Measurements from ENCODE around the gene CES2. TPM values are rescaled to one million over a fixed set of nuclear protein-coding genes. Genes with fewer than 3 reads are reported as not detected.

The CES2 gene
- total and polyA plus RNA-seq, 2 experiments from 2014 or later = 52.8 to 72.8 TPM

DNA sequence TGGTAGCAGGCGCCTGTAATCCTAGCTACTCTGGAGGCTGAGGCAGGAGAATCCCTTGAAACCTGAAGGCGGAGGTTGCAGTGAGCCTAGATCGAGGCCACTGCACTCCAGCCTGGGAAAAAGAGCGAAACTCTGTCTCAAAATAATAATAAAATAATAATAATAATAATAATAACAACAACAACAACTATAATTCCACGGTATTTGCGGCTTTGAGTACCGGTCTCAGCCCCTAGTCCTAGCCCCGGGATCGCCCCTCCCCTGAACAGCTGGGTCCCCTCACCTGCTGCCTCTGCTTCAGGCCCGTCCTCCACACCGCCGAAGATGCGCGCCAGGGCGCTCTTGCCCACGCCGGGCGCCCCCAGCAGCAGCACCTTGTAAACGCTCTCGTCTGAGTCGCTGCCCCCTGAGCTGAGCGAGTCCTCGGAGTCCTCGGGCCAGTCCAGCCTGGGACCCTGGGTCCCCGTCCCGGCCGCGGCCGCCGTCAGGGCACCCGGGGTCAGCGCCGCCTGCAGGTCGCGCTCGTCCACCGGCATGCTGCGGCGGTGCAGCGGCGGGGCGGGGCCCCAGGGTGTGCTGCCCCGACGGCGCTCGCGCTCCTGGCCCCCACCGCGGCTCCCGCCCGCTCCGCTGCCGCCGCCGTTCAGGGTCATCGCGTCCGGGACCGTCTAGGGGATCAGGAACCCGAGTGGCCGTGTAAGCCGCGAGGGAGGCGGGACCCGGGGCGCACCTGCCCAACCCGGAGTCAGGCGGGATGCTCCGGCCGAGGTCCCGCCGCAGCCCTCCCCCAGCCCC, 10.6 kb upstream of the CES2 start:
- no peaks in the 10 kb centered on the region for H3K9me2 ChIP-seq (replicated peaks; ENCODE audit: insufficient read depth)
- peaks cover 24% of the 10 kb centered on the region for H3K27me3 ChIP-seq
- H3K36me3 ChIP-seq (replicated peaks; ENCODE audit: insufficient read depth, low read depth) = no peaks in the 10 kb centered on the region
- H4K20me1 ChIP-seq (ENCODE audit: insufficient read depth, poor library complexity, severe bottlenecking) = no peaks in the 10 kb centered on the region
- H2AFZ ChIP-seq = peak overlapping the region; percentile 66
- peaks cover 3% of the 10 kb centered on the region for H3K4me1 ChIP-seq (ENCODE audit: insufficient read depth)
- no peak overlapping the region for H3K4me3 ChIP-seq
- 11% methylated on average over 63 of the region's 72 CpGs for WGBS (ENCODE audit: low lambda C conversion rate, missing lambda C conversion rate)
- no peak overlapping the region for H3K27ac ChIP-seq
- no peak for TF ChIP-seq EZH2phosphoT487 (IDR thresholded peaks at IDR 0.05; ENCODE audit: low read depth, severe bottlenecking, unreplicated experiment)
- TF ChIP-seq, protein P1, sequence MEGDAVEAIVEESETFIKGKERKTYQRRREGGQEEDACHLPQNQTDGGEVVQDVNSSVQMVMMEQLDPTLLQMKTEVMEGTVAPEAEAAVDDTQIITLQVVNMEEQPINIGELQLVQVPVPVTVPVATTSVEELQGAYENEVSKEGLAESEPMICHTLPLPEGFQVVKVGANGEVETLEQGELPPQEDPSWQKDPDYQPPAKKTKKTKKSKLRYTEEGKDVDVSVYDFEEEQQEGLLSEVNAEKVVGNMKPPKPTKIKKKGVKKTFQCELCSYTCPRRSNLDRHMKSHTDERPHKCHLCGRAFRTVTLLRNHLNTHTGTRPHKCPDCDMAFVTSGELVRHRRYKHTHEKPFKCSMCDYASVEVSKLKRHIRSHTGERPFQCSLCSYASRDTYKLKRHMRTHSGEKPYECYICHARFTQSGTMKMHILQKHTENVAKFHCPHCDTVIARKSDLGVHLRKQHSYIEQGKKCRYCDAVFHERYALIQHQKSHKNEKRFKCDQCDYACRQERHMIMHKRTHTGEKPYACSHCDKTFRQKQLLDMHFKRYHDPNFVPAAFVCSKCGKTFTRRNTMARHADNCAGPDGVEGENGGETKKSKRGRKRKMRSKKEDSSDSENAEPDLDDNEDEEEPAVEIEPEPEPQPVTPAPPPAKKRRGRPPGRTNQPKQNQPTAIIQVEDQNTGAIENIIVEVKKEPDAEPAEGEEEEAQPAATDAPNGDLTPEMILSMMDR (IDR thresholded peaks at IDR 0.05; ENCODE audit: poor library complexity) = peak; percentile 38
- no peaks in the 10 kb centered on the region for H3K9me3 ChIP-seq (ENCODE audit: low read depth)
- DNase-seq (ENCODE audit: low spot score) = peak; percentile 75
- H3K79me2 ChIP-seq = no peaks in the 10 kb centered on the region
- peak overlapping the region; percentile 96 for H3K4me2 ChIP-seq

DNA sequence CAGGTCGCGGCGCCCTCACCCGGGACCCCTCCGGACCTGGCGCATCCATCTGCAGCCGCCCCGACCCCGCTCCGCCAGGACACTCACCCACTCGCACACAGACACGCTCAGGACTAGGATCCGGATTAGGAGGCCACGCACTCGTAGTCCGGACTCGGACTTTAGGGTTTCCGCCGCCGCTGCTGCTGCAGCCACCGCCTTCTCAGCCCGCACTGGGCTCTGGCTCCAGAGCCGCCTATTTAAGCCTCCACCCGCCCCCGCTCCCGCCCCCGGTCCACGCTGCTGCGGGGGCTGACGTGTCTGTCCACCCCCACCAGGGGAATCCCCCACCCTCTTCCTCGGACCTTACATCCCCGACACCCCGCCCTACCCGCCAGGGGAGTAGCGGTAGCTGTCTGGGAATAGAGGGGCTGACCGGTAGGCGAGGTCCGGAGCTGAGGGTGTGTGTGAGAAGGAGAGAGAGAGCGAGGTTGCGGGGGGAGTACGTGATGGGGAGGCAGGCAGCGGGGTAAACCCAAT, 9.9 kb upstream of the CES2 start, which contains the start of gene RRAD:
Gene RRAD, minus strand, starts transcription at position 214 of the 519 bp plus-strand sequence. CDS start 356 bp downstream, outside the sequence.
- no peaks in the 10 kb centered on the region for H3K9me3 ChIP-seq (ENCODE audit: low read depth)
- peaks cover 3% of the 10 kb centered on the region for H3K4me1 ChIP-seq (ENCODE audit: insufficient read depth)
- DNase-seq (ENCODE audit: low spot score) = peak; percentile 48
- H3K4me2 ChIP-seq = peak within 1 kb of the TSS; percentile 96
- no peak within 1 kb of the TSS for H3K27ac ChIP-seq
- H3K79me2 ChIP-seq = no peaks in the 10 kb centered on the region
- H2AFZ ChIP-seq = peak within 1 kb of the TSS; percentile 66
- H4K20me1 ChIP-seq (ENCODE audit: insufficient read depth, poor library complexity, severe bottlenecking) = no peaks in the 10 kb centered on the region
- TF ChIP-seq, protein P1 (IDR thresholded peaks at IDR 0.05; ENCODE audit: poor library complexity) = no peak
- peak; percentile 33 for TF ChIP-seq EZH2phosphoT487 (IDR thresholded peaks at IDR 0.05; ENCODE audit: low read depth, severe bottlenecking, unreplicated experiment)
- peak; percentile 96 for TF ChIP-seq EZH2 (IDR thresholded peaks at IDR 0.05; ENCODE audit: borderline replicate concordance)
- no peaks in the 10 kb centered on the region for H3K9me2 ChIP-seq (replicated peaks; ENCODE audit: insufficient read depth)
- WGBS (ENCODE audit: low lambda C conversion rate, missing lambda C conversion rate) = 11% methylated on average over 20 of the region's 42 CpGs
- no peak within 1 kb of the TSS for H3K4me3 ChIP-seq
- peaks cover 24% of the 10 kb centered on the region for H3K27me3 ChIP-seq
- H3K36me3 ChIP-seq (replicated peaks; ENCODE audit: insufficient read depth, low read depth) = no peaks in the 10 kb centered on the region

DNA sequence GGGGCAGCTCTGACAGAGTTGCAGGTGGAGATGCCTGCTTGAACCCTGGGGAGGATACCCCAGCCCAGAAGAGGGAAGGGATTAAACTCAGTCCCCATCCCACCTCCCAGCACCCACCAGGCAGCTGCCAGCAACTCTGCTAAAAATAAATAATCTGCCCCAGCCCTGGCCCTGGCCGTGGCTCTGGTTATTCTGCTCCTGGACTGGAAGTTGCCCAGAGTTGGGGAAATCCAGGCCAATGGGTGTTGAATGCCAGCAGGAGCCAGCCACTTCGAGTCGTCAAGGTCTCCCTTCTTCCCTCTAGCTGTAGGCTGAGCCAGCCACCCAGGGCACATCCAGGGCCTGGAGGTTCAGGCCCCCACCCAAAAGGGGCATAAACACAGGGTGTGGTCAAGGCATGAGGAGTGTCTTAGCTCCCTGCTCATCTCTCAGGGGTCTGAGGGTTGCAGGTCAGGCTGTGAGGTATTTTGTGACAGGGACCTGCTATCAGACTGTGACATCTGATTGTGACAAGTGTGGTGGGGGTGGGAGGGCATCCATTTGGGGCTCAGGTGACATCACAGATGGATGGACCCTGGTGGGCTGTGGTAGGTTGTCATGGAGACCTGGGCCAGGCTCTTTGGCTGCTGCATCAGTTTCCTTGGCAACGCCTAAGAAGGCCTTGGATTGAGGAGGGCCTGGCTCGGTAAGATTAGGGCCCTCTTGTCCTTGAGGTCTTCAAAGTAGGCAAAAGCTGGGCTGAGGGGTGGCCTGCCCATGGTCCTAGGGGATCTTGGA, 9.0 kb upstream of the CES2 start:
- H3K4me3 ChIP-seq = no peak overlapping the region
- no peaks in the 10 kb centered on the region for H4K20me1 ChIP-seq (ENCODE audit: insufficient read depth, poor library complexity, severe bottlenecking)
- no peaks in the 10 kb centered on the region for H3K36me3 ChIP-seq (replicated peaks; ENCODE audit: insufficient read depth, low read depth)
- DNase-seq (ENCODE audit: low spot score) = no peak
- H3K9me3 ChIP-seq (ENCODE audit: low read depth) = no peaks in the 10 kb centered on the region
- TF ChIP-seq, protein P1 (IDR thresholded peaks at IDR 0.05; ENCODE audit: poor library complexity) = no peak
- TF ChIP-seq EZH2phosphoT487 (IDR thresholded peaks at IDR 0.05; ENCODE audit: low read depth, severe bottlenecking, unreplicated experiment) = no peak
- no peak for TF ChIP-seq EZH2 (IDR thresholded peaks at IDR 0.05; ENCODE audit: borderline replicate concordance)
- peaks cover 24% of the 10 kb centered on the region for H3K27me3 ChIP-seq
- no peaks in the 10 kb centered on the region for H3K79me2 ChIP-seq
- H3K27ac ChIP-seq = no peak overlapping the region
- H3K4me2 ChIP-seq = no peak overlapping the region
- no peaks in the 10 kb centered on the region for H3K9me2 ChIP-seq (replicated peaks; ENCODE audit: insufficient read depth)
- peaks cover 3% of the 10 kb centered on the region for H3K4me1 ChIP-seq (ENCODE audit: insufficient read depth)
- H2AFZ ChIP-seq = no peak overlapping the region
- 88% methylated on average over 5 of the region's 5 CpGs for WGBS (ENCODE audit: low lambda C conversion rate, missing lambda C conversion rate)
